OCI-M1 (cell line): Measurements from ENCODE around the gene SEC63.
"Not testable (repeated sequence)": the region's sequence is repeated elsewhere in the genome, so short reads cannot be mapped to it uniquely, and the experiment has no call there.

ENCODE experiments used
- DNase-seq: peaks from one replicate; lab custom pipeline; 2025; lab: John Stamatoyannopoulos, UW

SEC63 gene

DNA sequence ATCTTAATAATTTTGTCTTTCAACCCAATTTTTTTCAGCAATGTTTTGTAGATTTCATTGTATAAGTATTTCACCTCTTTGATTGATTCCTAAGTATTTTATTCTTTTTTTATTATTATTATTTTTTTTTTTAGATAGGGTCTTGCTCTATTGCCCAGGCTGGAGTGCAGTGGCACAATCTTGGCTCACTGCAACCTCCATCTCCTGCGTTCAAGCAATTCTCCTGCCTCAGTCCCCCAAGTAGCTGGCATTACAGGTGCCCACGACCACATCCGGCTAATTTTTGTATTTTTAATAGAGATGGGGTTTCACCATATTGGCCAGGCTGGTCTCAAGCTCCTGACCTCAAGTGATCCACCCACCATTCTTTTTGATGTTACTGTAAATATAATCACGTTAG is 97.0 kb downstream of the SEC63 start:
- DNase-seq, result not testable (repeated sequence)

DNA sequence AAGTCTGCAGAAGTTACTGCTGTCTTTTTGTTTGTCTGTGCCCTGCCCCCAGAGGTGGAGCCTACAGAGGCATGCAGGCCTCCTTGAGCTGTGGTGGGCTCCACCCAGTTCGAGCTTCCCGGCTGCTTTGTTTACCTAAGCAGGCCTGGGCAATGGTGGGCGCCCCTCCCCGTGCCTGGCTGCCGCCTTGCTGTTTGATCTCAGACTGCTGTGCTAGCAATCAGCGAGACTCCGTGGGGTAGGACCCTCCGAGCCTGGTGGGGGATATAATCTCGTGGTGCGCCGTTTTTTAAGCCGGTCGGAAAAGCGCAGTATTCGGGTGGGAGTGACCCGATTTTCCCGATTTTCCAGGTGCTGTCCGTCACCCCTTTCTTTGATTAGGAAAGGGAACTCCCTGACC is 97.9 kb downstream of the SEC63 start:
- not testable (repeated sequence) for DNase-seq

DNA sequence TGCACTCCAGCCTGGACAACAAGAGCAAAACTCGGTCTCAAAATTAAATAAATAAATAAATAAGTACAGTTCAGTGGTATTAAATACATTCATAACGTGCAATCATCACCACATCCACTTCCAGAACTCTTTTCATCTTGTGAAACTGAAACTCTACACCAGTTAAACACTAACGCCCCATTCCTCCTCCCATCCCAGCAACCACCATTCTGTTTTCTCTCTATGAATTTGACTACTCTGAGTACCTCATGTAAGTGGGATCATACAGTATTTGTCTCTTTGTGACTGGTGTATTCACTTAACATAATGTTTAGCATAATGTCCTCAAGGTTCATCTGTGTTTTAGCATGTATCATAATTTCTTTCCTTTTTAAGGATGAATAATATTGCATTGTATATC is 104.8 kb downstream of the SEC63 start:
- no peak for DNase-seq

- no peak for DNase-seq
These were observed 108.7 kb downstream of the SEC63 start for GRCh38 chr6:107849325-107849724.

- peak; percentile 91 for DNase-seq
These were observed 109.9 kb downstream of the SEC63 start for GRCh38 chr6:107847844-107848802.

GRCh38 chr6:107846262-107846795 is 111.7 kb downstream of the SEC63 start:
- DNase-seq, result no peak

DNA sequence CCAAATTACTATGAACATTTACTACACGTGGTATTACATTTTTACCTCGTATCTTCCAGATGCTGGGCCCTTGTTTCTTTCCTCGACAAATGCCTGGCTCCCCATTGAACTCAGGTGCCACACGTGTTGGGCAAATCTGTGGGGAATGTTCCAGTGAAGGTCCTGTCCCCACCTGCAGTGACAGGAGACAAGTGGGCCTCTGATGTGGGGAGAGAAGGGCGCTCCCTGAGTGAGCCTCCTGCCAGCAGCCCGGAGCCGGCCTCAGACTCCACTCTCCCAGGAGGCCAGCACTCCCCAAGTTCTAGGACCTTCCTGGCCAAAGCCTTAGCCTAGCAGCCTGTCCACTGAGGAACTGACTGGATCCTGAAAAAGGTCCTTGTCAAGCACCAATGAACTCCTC is 112.2 kb downstream of the SEC63 start:
- no peak for DNase-seq

DNA sequence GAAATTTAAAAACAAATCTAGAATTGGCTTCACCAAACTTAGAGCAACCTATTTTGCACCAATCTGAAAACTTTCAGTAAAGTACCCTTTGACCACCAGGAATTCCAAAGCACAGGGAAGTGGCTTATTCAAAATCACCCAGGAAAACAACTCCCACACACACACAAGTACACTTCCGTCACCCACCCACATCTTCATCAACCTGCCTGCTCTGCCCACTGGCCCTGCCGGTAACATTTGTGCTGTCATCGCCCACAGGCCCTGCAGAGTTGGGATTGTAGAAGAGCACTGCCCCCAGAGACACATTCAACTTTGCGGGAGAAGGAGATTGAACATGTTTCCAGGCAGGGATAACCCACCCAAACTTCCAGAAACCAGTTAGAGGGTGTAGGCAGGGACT is 114.6 kb downstream of the SEC63 start:
- DNase-seq, result no peak

GRCh38 chr6:107841275-107841670 is 116.7 kb downstream of the SEC63 start:
- no peak for DNase-seq

- no peak for DNase-seq
These were observed 117.3 kb downstream of the SEC63 start for GRCh38 chr6:107840636-107841274.

- no peak for DNase-seq
These were observed 124.9 kb downstream of the SEC63 start for GRCh38 chr6:107833136-107833535.

DNA sequence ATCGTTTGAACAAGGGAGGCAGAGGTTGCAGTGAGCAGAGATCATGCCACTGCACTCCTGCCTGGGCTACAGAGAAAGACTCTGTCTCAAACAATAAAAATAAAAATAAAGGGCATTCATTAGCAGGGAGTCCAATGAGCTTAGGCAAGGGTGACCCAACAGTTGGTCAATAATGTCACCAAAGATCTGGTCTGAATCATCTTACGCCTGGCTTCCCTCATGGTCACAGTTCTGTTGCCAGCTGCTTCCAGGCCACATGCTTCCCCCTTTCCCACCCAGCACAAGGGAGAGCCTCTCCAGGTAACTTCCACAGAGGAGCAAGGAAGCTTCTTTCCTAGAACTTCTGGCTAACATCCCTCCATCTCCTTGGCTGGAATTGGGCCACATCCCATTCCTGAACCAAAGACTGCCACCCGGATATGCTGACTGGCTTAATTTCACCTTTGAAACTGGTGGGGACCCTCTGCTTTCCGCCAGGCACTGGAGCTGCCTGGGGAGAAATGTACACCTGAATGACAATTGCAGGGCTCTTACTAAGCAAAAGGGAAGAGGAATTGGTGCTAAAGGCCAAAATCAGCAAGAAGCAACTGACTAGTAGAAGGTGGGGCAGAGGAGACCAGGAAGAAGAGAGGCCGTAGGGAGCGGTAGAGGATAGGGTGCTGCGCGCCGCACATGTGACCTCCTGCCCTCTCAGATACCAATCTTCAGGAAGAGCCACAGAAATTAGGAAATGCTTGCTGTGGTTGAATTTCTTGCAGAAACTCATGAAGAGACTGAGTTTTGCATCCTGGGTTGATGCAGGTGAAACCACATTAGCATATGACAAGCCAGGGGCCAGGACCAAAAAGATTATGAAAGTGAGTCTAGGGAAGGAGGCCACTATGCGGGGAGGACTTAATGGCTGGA is 125.6 kb downstream of the SEC63 start:
- no peak for DNase-seq

GRCh38 chr6:107830060-107830459 is 127.9 kb downstream of the SEC63 start:
- no peak for DNase-seq

- DNase-seq, result no peak
These were observed 130.5 kb downstream of the SEC63 start for GRCh38 chr6:107827541-107827940.

DNA sequence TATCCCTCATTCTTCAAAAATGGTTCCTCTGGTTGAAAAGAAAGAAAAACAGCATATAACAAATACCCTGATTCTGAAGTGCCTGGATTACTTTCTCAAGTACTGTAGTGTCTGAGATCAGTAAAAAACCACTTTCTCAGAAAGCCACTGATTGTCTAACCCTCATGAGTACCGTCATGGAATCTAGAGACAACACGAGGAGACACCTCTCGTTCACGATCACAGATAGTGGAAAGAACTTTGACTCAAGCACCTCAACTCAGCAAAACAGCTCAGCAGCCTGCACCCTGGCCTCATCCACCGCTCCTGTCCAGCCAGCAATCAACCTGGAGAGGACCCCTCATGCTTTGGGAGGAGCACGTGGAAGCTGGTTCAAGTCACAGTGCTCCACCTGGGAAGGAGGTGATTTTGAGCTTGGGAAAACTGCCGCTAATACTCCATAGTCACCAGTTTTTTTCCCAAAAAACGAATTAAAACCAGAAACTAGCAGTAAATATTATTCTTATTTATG is 134.9 kb downstream of the SEC63 start:
- DNase-seq, result peak; percentile 63

- peak; percentile 73 for DNase-seq
These were observed 135.6 kb downstream of the SEC63 start for GRCh38 chr6:107822176-107823046.

GRCh38 chr6:107821591-107821990 is 136.4 kb downstream of the SEC63 start:
- no peak for DNase-seq

DNA sequence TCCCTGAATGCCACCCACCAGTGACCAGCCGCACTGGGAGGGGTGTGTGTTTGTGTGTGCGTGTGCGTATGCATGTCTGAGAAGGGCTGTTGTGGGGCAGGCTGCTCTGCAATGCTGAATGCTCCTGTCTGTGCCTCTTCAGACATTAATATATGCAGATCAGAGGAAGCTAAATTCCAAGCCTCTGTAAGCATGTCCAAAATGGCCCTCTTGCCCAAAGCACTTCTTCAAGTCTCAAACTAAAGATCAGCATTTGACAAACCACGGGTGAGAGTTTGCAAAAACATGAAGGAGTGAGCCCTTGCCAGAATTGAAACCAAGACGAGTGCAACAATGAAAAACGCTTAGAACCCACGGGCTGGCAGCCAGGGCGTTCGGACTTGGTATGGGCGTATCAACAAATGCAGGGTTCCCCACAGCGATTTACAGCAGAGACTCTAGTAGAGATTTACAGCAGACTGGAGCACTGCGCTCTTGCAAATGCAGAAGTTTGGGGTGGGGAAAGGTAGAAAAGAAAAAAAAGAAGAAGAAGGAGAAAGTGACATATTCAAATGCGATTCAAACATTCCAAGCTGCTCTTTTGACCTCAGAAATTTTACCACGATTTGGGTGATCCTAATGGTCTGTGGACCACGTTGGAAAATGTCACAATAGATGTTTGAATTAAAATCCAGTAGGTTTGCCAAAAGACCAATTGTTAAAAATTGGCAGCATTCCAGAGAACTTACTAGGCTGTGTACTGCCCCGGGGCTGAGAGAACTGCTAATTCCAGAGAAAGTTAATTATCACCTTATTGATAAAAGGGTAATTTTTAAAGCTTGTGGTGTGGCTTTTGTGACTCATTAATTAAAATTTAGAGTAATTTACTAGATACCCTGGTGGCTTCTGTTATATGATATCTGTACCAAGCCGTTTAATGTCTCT is 137.4 kb downstream of the SEC63 start:
- DNase-seq, result peak; percentile 71

GRCh38 chr6:107819964-107820337 is 138.1 kb downstream of the SEC63 start:
- DNase-seq, result no peak

DNA sequence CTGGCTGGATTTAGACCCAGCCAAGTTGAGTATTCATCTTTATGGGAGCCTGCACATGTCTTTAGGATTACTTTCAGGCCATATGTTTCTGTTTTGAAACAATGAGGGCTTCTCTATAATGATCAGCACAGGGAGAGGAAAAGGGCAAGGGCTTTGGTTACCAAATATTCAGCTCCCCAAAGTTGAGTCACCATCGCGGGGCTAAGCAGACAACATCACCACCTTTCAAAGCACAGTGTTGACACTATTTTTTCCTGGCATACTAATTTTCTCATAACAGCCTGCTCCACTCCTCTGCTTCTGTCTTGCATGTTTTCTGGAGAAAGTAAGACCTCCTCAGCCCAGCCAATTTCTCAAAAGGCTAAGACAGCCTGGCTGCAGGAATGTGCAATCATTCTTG is 138.8 kb downstream of the SEC63 start:
- DNase-seq, result no peak
